ENCODE results near the gene DSG3. TPM values are rescaled to one million over a fixed set of nuclear protein-coding genes. Genes with fewer than 3 reads are reported as not detected.

Gene DSG3
- total RNA-seq, 1 donor from 2014 or later, result 0.13 TPM

- peaks cover 13% of the 10 kb centered on the region for H3K9me3 Mint-ChIP-seq
- H3K4me1 Mint-ChIP-seq, result no peaks in the 10 kb centered on the region
These were observed 34.4 kb upstream of the DSG3 start for GRCh38 chr18:31413137-31413536.

GRCh38 chr18:31417850-31418249 lies 29.7 kb upstream of the DSG3 start:
- H3K27me3 Mint-ChIP-seq (ENCODE audit: low read depth), result no peaks in the 10 kb centered on the region
- no peaks in the 10 kb centered on the region for H3K4me1 Mint-ChIP-seq
- peaks cover 4% of the 10 kb centered on the region for H3K9me3 Mint-ChIP-seq

More at GRCh38 chr18:31413137-31413536, 34.4 kb upstream of the DSG3 start:
- Mint-ChIP-seq H3K4me3 (no peak overlapping the region), H3K36me3 (no peaks in the 10 kb centered on the region), H3K27ac (no peak overlapping the region), H3K27me3 (ENCODE audit: low read depth) (no peaks in the 10 kb centered on the region)
- no peak for DNase-seq (ENCODE audit: low spot score in 2 of 2, unreplicated experiment in 2 of 2)
- TF ChIP-seq, protein P1, sequence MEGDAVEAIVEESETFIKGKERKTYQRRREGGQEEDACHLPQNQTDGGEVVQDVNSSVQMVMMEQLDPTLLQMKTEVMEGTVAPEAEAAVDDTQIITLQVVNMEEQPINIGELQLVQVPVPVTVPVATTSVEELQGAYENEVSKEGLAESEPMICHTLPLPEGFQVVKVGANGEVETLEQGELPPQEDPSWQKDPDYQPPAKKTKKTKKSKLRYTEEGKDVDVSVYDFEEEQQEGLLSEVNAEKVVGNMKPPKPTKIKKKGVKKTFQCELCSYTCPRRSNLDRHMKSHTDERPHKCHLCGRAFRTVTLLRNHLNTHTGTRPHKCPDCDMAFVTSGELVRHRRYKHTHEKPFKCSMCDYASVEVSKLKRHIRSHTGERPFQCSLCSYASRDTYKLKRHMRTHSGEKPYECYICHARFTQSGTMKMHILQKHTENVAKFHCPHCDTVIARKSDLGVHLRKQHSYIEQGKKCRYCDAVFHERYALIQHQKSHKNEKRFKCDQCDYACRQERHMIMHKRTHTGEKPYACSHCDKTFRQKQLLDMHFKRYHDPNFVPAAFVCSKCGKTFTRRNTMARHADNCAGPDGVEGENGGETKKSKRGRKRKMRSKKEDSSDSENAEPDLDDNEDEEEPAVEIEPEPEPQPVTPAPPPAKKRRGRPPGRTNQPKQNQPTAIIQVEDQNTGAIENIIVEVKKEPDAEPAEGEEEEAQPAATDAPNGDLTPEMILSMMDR (IDR thresholded peaks at IDR 0.05; ENCODE audit: unreplicated experiment), result no peak

GRCh38 chr18:31419457-31419932 lies 28.0 kb upstream of the DSG3 start:
- no peaks in the 10 kb centered on the region for H3K4me1 Mint-ChIP-seq
- TF ChIP-seq, protein P1 (IDR thresholded peaks at IDR 0.05; ENCODE audit: unreplicated experiment), result no peak
- H3K27me3 Mint-ChIP-seq (ENCODE audit: low read depth), result no peaks in the 10 kb centered on the region
- no peaks in the 10 kb centered on the region for H3K36me3 Mint-ChIP-seq
- no peak overlapping the region for H3K4me3 Mint-ChIP-seq
- no peak overlapping the region for H3K27ac Mint-ChIP-seq
- DNase-seq (ENCODE audit: low spot score in 2 of 2, unreplicated experiment in 2 of 2), result no peak
- H3K9me3 Mint-ChIP-seq, result peaks cover 4% of the 10 kb centered on the region

More at GRCh38 chr18:31417850-31418249, 29.7 kb upstream of the DSG3 start:
- DNase-seq (ENCODE audit: low spot score in 2 of 2, unreplicated experiment in 2 of 2), result no peak
- Mint-ChIP-seq H3K36me3 (no peaks in the 10 kb centered on the region), H3K4me3 (no peak overlapping the region), H3K27ac (no peak overlapping the region)
- TF ChIP-seq, protein P1 (IDR thresholded peaks at IDR 0.05; ENCODE audit: unreplicated experiment), result no peak

DNA sequence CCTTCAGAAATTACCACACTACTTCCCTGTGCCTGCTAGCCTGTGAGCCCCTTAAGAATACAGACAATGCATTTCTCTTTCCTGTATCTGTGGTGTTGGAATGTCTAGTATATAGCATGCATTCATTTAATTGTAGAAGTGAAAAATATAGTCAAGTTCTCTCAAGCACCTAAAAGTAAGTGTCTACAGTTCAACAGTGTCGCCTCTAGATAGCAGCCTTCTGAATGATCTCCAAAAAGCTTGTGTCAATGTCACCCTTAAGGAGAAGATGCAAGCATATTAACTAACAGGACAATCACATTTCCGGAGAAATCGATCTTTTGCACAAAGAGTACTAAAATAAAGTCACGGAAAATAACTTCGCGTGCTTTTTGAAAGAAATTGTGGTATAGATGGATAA lies 27.5 kb upstream of the DSG3 start:
- Mint-ChIP-seq H3K9me3 (peaks cover 4% of the 10 kb centered on the region), H3K27me3 (ENCODE audit: low read depth) (no peaks in the 10 kb centered on the region), H3K4me1 (no peaks in the 10 kb centered on the region), H3K27ac (no peak overlapping the region), H3K36me3 (no peaks in the 10 kb centered on the region), H3K4me3 (no peak overlapping the region)
- TF ChIP-seq, protein P1 (IDR thresholded peaks at IDR 0.05; ENCODE audit: unreplicated experiment), result no peak
- no peak for DNase-seq (ENCODE audit: low spot score in 2 of 2, unreplicated experiment in 2 of 2)

DNA sequence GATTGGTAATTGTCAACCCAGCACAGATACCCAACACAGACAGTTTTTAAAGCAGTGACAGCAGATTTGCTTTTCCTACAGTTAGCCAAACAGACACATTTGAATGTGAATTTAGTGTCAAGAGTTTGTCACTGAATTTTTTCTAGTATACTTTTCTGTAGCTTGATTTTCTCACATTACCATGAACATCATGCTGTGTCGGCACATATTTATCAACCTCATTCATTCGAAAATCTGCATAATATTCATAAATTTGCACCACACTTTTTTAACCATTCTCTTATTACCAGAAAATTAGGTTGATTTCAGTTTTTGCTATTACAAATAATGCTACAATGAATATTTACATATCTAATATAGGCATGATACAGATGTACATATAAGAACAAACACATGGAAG lies 27.0 kb upstream of the DSG3 start:
- H3K27ac Mint-ChIP-seq, result no peak overlapping the region
- peaks cover 3% of the 10 kb centered on the region for H3K9me3 Mint-ChIP-seq
- H3K4me1 Mint-ChIP-seq, result no peaks in the 10 kb centered on the region
- no peak for DNase-seq (ENCODE audit: low spot score in 2 of 2, unreplicated experiment in 2 of 2)
- no peaks in the 10 kb centered on the region for H3K27me3 Mint-ChIP-seq (ENCODE audit: low read depth)
- TF ChIP-seq, protein P1 (IDR thresholded peaks at IDR 0.05; ENCODE audit: unreplicated experiment), result no peak
- no peak overlapping the region for H3K4me3 Mint-ChIP-seq
- H3K36me3 Mint-ChIP-seq, result no peaks in the 10 kb centered on the region

Measured in mesothelial cell of epicardium (in vitro differentiated cells).